ENCODE measurements around the gene GP1BB. TPM values are rescaled to one million over a fixed set of nuclear protein-coding genes. Genes with fewer than 3 reads are reported as not detected.

GP1BB gene
- total and polyA plus RNA-seq, 2 of the 4 experiments (the other 2 are of a cell fraction): 0.18 to 1.5 TPM

DNA sequence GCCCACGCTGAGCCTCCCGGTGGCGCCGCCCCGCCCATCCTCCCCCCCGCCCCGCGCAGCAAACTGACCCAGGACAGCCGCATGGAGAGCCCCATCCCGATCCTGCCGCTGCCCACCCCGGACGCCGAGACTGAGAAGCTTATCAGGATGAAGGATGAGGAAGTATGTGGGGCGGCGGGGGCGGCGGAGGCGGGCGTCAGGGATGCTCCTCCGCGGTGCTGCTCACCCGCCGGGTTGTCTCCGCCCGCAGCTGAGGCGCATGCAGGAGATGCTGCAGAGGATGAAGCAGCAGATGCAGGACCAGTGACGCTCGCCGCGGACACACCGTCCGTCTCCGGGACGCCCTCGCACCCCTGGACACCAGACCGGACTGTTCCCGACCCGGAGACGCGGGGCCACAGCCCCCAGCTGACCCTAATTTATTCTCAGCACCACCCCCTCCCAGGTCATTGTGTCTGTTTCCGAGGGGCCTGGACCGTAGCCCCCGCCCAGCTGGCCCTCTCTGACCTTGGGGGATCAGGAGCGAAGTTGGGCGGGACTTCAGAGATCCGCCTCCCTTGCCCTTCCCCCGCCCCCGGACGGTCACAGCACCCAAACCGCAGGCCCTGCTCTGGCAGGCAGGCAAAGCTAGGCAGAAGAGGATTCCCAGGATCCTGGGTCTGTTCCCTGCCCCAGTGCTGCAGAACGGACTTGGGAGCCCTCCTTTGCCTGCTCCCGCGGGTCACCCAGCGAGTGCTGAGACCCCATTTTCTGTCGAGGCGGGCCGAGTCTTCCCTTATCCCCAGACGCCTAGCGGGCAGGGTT is 959 bp upstream of the GP1BB start (continued):
- no peak for TF ChIP-seq RCOR1 (IDR thresholded peaks at IDR 0.05; ENCODE audit: insufficient replicate concordance, low read length)

- Histone ChIP-seq H4K91ac (ENCODE audit: insufficient read depth, low read depth, low read length) (no peak overlapping the region), H3K14ac (replicated peaks; ENCODE audit: low read depth, low read length) (no peak overlapping the region), H3K79me1 (ENCODE audit: low read depth in 1 of 2, low read length in 2 of 2) (peaks cover 0 to 4% of the 10 kb centered on the region in 2 experiments; a peak in 1 of 4 replicates), H3K9me3 (ENCODE audit: control insufficient read depth, insufficient read depth, low read length) (no peaks in the 10 kb centered on the region), H3K9me1 (ENCODE audit: insufficient read depth, low read length) (0 out of 2 replicates have a peak, but pooled peaks cover 4% of the 10 kb centered on the region), H2BK20ac (ENCODE audit: low read depth, low read length) (no peak overlapping the region), H3K4ac (ENCODE audit: low read depth, low read length) (no peak overlapping the region), H3K36me3 (ENCODE audit: control insufficient read depth, insufficient read depth, low read length) (peaks cover 16% of the 10 kb centered on the region), H3K9ac (ENCODE audit: low read depth, low read length) (no peak overlapping the region), H3K27ac (ENCODE audit: insufficient read depth, low read length) (no peak overlapping the region), H3K4me2 (ENCODE audit: low read depth, low read length) (no peak overlapping the region), H2BK15ac (ENCODE audit: low read depth, low read length) (no peak overlapping the region), H4K8ac (ENCODE audit: low read depth in 2 of 2, low read length in 2 of 2) (no peak overlapping the region), H3K18ac (ENCODE audit: low read depth, low read length) (no peak overlapping the region), H3K27me3 (ENCODE audit: control insufficient read depth, insufficient read depth, low read length) (peaks cover 22% of the 10 kb centered on the region; the same call in 1 of the 2 replicates), H2AK9ac (replicated peaks; ENCODE audit: low read depth, low read length, poor library complexity) (no peak overlapping the region), H2AFZ (replicated peaks; ENCODE audit: low read length, poor library complexity) (no peak overlapping the region), H2BK5ac (ENCODE audit: low read depth, low read length, poor library complexity, severe bottlenecking) (no peak overlapping the region), H3K56ac (ENCODE audit: extremely low read depth, insufficient read depth, low read length) (no peak overlapping the region), H3K4me1 (ENCODE audit: control insufficient read depth, insufficient read depth, low read length) (peaks cover 4% of the 10 kb centered on the region; the same call in 1 of the 2 replicates), H3K23ac (ENCODE audit: low read depth, low read length) (no peak overlapping the region), H2BK120ac (ENCODE audit: low read depth, low read length) (no peak overlapping the region), H3K4me3 (ENCODE audit: insufficient read depth, low read depth, low read length) (no peak overlapping the region), H4K20me1 (ENCODE audit: insufficient read depth, low read length) (peaks cover 6% of the 10 kb centered on the region; the same call in 1 of the 2 replicates), H4K5ac (ENCODE audit: low read depth, low read length) (no peak overlapping the region), H2AK5ac (ENCODE audit: low read depth, low read length) (no peak overlapping the region)
- CTCF ChIA-PET: no interaction called here
- BruUV-seq (replicated peaks): no TSS peak
- intact Hi-C loops (cut with micrococcal nuclease) (no loop called here), in situ Hi-C loops (cut with MboI; ENCODE audit: low sequenced_read_pairs) (no loop called here), dilution Hi-C loops (cut with HindIII; ENCODE audit: low sequenced_read_pairs, unreplicated experiment) (no loop called here)
- POLR2A ChIA-PET (ENCODE audit: unreplicated experiment): no interaction called here
- ATAC-seq (ENCODE audit: low read depth): no peak
- no peak for DNase-seq
- TF ChIP-seq MAZ (IDR thresholded peaks at IDR 0.05; ENCODE audit: borderline replicate concordance, low read depth, low read length) (no peak), BHLHE40 (IDR thresholded peaks at IDR 0.05; ENCODE audit: low read depth, low read length) (no peak), CEBPB (IDR thresholded peaks at IDR 0.05; ENCODE audit: low read depth, low read length) (no peak)
- TF ChIP-seq, protein P1, sequence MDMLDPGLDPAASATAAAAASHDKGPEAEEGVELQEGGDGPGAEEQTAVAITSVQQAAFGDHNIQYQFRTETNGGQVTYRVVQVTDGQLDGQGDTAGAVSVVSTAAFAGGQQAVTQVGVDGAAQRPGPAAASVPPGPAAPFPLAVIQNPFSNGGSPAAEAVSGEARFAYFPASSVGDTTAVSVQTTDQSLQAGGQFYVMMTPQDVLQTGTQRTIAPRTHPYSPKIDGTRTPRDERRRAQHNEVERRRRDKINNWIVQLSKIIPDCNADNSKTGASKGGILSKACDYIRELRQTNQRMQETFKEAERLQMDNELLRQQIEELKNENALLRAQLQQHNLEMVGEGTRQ (IDR thresholded peaks at IDR 0.05; ENCODE audit: low read depth, low read length): no peak
- 80% methylated on average over 15 of the region's 15 CpGs; no CpG with 5 or more reads in 1 of the 2 experiments for WGBS, 2 experiments (ENCODE audit: extremely low coverage in 2 of 2, insufficient read length in 1 of 2)
Measured at GRCh38 chr22:19722982-19723231, 432 bp upstream of the GP1BB start.

Data from IMR-90 (cell line).